ENCODE results near the gene NPSR1.

The NPSR1 gene

GRCh38 chr7:34734771-34735170 lies 76.8 kb downstream of the NPSR1 start:
- TF ChIP-seq CTCF (conservative IDR thresholded peaks at IDR 0.05; ENCODE audit: low read depth, low read length) = no peak
- DNase-seq (ENCODE audit: low read depth) = no peak
- no peak overlapping the region for H3K4me3 ChIP-seq (ENCODE audit: low read length)

- no peak for DNase-seq (ENCODE audit: low read depth)
- TF ChIP-seq CTCF (conservative IDR thresholded peaks at IDR 0.05; ENCODE audit: low read depth, low read length) = no peak
These were observed 77.5 kb downstream of the NPSR1 start for GRCh38 chr7:34735526-34735925.

GRCh38 chr7:34739651-34740300 lies 81.8 kb downstream of the NPSR1 start:
- H3K4me3 ChIP-seq (ENCODE audit: low read length) = no peak overlapping the region
- no peak for DNase-seq (ENCODE audit: low read depth)
- no peak for TF ChIP-seq CTCF (conservative IDR thresholded peaks at IDR 0.05; ENCODE audit: low read depth, low read length)

More at GRCh38 chr7:34735526-34735925, 77.5 kb downstream of the NPSR1 start:
- no peak overlapping the region for H3K4me3 ChIP-seq (ENCODE audit: low read length)

- TF ChIP-seq CTCF (conservative IDR thresholded peaks at IDR 0.05; ENCODE audit: low read depth, low read length) = no peak
- no peak overlapping the region for H3K4me3 ChIP-seq (ENCODE audit: low read length)
- no peak for DNase-seq (ENCODE audit: low read depth)
These were observed 82.8 kb downstream of the NPSR1 start for GRCh38 chr7:34740840-34741239.

- no peak for DNase-seq (ENCODE audit: low read depth)
- no peak for TF ChIP-seq CTCF (conservative IDR thresholded peaks at IDR 0.05; ENCODE audit: low read depth, low read length)
- H3K4me3 ChIP-seq (ENCODE audit: low read length) = no peak overlapping the region
These were observed 89.3 kb downstream of the NPSR1 start for GRCh38 chr7:34747176-34747781.

GRCh38 chr7:34747867-34748727 lies 90.1 kb downstream of the NPSR1 start:
- TF ChIP-seq CTCF (conservative IDR thresholded peaks at IDR 0.05; ENCODE audit: low read depth, low read length) = no peak
- H3K4me3 ChIP-seq (ENCODE audit: low read length) = no peak overlapping the region
- peak; percentile 87 for DNase-seq (ENCODE audit: low read depth)

Data from retinal pigment epithelial cell (primary cell).